Measurements from ENCODE around the gene TMPRSS9.

DNA sequence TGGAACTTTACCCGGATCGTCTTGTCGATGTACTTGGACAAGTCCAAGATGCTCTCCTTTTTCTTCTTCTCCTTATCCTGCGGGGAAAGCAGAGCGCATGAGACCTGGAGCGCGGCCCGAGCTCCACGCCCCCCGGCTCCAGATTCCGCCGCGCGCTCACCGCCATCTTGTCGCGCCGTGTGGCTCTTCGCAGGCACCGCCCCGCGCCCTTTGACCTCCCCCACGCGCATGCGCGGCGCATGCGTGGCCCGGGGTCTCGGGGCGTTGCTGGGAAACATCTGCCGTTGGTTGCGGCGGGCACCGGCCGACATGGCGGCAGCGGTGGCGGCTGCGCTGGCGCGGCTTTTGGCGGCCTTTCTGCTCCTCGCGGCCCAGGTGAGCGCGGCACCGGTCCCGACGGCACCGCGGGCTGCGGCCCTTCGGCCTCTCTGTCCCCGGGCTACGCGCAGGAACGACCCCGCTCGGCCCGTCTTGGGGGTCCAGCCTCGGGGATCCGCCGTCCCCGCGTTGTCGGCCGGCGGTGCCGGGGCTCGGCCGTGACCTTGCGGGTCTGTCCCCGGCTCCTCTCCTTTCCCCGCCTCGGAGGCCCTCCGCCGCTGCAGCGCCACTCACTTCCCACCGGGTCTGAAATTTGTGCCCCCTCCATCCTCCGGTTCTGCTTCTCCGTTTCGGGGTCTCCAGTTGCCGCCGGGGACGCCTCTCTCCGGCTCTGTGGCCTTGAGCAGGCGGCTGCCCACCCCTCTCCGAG, 31.5 kb upstream of the TMPRSS9 start, which contains the start of the genes LSM7 and SPPL2B:
- no peak for TF ChIP-seq EZH2 (IDR thresholded peaks at IDR 0.05; ENCODE audit: borderline replicate concordance, low read depth, low read length, poor library complexity, severe bottlenecking)
- TF ChIP-seq, protein P1, sequence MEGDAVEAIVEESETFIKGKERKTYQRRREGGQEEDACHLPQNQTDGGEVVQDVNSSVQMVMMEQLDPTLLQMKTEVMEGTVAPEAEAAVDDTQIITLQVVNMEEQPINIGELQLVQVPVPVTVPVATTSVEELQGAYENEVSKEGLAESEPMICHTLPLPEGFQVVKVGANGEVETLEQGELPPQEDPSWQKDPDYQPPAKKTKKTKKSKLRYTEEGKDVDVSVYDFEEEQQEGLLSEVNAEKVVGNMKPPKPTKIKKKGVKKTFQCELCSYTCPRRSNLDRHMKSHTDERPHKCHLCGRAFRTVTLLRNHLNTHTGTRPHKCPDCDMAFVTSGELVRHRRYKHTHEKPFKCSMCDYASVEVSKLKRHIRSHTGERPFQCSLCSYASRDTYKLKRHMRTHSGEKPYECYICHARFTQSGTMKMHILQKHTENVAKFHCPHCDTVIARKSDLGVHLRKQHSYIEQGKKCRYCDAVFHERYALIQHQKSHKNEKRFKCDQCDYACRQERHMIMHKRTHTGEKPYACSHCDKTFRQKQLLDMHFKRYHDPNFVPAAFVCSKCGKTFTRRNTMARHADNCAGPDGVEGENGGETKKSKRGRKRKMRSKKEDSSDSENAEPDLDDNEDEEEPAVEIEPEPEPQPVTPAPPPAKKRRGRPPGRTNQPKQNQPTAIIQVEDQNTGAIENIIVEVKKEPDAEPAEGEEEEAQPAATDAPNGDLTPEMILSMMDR (conservative IDR thresholded peaks at IDR 0.05; ENCODE audit: low read depth, low read length): no peak
